Testis (tissue), 2 donors: Measurements from ENCODE around the gene NSRP1.

ENCODE experiments used
- CTCF ChIP-seq, 3 experiments: fragments of 450-650 bp in 2 of 3; fragments of 200-600 bp in 1 of 3; sonication (generic) in 1 of 3; IDR thresholded peaks; one replicate each; pipeline ENCODE4 v1.5.1; 2016 to 2019; ENCODE audit warnings: antibody characterized with exemption in 3 of 3, mild to moderate bottlenecking in 2 of 3, moderate library complexity in 1 of 3
- POLR2A ChIP-seq: fragments of 450-650 bp; IDR thresholded peaks from one replicate; pipeline ENCODE4 v1.6.1; 2017; ENCODE audit warnings: antibody characterized with exemption, mild to moderate bottlenecking, moderate library complexity

GRCh38 chr17:30074730-30075129 lies 41.9 kb upstream of the NSRP1 start:
- TF ChIP-seq CTCF (IDR thresholded peaks at IDR 0.05), result no peak
- TF ChIP-seq POLR2A, result no peak
